NCI-H345 treated with DMSO at 0.1 percent for 48 hours (cell line): ENCODE measurements around the gene MYO1D.
A peak's percentile ranks its signal among the peaks of the same experiment; 100 is the strongest.

Experiments used
- DNase-seq: peaks from one replicate; lab custom pipeline; 2025; ENCODE audit not compliant: unreplicated experiment; lab: John Stamatoyannopoulos, UW

MYO1D gene

DNA sequence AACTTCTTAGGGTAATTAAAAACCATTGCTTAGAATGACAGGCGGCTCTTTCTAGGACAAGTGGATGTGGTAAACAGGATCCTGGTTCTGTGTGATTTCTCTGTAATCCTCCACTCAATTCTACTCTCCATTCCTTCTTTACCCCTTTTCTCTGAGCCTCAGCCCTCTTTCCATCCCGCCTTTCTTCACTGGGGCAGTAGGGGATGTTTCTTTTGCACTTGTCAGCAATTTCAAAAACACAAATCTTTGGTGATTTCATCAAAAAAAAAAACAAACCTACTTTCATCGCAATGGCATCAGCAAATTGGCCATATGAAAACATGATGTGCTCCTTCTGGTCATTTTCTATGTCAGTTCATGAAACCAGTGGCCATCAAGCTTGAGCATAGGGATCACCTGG lies 285.5 kb downstream of the MYO1D start:
- DNase-seq = no peak

DNA sequence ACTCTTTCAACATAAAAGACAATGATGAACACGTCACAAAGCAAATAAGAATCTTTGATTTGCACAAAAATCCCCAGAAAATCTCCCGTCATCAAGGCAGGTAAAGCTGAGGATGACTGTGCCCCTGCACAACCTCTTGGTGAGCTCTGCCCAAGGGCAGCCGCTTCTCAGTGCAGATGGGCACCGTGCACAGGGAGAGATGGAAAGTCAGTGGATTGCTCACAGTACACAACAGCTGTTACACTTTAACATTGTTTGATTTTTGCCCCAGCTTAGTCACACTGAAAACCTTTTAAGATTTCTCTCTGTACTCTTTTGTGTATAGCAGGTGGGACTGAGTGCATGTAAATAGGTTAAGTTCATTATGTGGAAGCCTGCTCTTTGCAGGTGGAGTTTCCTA lies 285.9 kb downstream of the MYO1D start:
- peak; percentile 78 for DNase-seq

DNA sequence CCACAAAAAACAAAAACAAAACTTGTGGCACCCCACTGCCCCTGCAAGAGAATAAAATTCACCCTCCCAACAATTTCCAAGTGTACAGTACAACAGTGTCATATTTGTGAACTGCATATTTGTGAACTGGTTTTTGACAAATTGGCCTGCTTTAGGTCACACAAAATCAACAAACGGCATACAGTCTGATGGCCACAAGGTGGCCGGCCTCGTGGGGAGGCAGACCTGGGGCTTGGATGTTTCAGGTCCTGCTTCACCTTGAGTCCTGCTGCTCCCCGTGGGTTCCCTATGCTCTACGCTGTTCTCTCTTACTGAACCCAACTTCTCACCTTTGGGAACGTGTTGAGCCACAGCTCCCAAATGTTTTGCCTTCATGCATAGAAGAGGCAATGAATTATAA lies 287.9 kb downstream of the MYO1D start:
- no peak for DNase-seq

DNA sequence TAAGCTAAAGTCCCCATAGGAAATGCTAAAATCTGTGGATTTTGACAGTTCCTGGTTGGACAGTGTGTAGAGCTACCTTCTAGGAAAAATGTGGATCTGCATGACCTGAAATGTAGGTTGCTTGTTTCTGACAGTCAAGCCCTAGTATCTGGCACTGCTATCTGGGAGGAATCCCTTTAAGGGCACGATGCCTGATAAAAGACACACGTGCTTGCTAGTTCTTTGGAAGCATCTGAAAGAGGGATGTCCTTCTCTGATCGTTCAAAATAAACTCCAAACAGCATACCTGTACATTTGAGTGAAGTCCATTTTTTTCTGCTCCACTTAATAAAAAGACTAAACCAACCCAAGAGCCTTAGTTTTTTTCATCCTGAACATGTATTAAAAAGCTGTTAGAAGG lies 288.8 kb downstream of the MYO1D start:
- DNase-seq = no peak

DNA sequence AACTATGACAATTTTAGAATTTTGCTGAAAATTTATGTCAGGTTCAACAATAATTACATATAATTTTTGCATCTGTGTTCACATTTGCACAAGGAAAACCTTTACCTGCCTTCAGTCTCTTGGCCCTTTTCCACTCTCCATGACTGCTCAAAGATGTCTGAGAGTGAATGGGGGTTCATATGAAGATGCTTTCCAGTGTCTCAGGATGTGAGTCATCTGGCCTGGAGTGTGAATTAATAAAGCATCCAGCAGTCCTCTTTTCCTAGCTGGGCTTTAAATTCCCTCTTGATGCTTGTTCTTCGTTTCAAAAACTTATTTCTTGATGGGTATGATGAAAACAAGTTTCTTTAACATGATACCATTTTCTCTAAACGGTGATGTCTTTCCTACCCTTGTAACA lies 290.3 kb downstream of the MYO1D start:
- DNase-seq = no peak

DNA sequence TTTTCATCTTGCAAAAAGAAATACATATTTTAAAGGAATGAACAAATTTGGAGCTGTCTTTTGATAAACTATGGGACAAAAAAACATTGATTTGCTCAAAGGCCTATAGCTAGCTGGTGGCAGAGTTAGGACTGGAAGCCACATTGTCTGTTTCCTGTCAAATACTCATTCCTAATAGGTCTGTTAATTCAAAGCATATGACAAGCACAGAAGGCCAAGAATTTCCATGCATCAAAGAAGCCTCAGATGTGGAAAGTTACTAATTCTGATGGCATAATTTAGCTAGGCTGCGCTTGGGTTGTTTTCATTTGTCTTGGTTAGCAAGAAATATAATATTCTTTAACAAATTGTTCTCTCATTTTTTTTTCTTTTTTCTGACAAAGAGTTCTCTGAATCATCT lies 292.1 kb downstream of the MYO1D start:
- DNase-seq = no peak

DNA sequence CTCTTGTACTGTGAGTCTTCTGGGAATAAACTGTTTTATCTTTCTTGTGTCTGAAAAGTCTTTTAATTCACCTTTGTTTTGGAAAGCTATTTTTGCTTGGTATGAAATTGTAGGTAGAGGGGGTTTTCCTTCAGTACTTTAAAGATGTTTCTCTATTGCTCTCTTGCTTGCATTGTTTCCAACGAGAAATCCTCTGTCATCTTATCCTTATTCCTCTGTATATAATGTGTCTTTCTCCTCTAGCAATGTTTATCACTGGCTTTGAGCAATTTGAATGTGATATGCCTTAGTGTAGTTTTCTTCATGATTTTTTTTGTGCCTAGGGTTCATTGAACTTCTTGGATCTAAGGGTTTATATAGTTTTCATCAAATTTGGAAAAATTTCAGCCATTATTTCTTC lies 293.9 kb downstream of the MYO1D start:
- no peak for DNase-seq

DNA sequence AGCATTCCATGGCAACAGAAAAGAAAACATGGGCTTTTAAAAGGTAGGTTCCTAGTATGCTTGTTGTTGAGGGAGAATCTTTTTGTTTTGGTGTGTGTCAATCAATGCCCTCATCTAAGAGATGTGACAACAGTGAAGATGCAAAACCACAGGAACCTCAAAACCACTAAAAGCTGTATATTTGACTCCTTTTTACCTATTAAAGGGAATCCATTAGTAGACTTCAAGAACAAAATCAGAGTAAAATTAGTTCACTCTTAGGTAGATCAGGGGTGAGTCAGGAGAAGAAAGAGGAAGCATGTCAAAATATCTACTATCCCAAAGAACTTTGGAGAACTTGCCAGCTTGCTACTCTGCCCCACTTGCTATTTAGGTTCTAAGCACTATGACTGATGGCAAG lies 301.1 kb downstream of the MYO1D start:
- no peak for DNase-seq

DNA sequence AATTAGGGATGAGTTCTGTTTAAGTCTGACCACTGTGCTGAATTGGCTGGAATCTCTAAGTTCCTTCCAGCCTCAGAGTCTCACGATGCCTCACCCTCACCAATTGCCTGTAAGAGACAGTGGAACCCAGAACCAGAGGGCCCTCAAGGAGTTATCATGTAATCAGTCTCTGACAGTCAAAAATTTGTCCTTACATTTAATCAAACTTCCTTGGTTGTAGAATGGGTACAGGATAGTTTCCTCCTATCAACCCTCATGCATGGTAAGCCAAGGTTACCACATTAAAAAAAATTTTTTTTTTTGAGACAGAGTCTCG lies 306.9 kb downstream of the MYO1D start:
- DNase-seq = no peak

DNA sequence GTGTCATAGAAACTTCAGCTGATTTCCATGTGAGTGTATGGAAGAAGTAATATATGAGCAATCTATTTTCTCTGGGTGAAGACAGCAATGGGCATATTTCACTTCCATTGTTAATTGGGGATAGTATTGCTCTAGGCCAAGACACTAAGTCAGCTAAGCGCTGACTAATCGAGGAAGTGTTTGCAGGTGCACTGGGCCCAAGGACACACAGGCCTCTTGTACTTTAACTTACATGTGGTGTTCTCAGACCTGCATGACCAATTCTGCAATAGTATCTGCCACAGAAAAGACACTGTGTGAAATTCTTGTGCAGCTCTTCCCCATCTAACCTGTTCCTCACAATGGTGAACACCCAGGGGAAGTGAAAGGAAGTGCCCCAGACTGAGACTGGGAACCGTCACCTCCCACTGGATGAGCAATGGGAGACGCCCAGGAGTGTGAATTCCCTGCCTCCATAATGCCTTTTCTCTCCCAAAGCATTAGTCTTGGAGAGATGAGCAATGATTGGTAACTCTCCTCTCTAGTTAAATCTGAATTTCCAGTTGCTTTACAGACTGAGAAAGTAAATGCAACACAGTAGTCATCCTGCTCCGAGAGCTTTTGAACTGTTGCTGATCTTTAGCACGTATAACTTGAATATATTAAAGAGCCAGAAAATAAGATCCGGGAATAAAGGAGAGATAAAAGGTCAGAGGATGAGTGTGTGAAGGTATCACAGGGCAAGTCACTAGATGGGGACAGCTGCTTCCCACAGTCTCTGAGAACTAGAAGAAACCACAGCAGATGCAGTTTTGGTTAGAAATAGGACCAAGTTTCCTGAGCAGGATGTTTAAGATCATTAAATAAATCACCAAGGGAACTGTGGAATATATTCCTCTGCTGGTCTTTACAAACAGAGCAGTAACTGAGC lies 307.5 kb downstream of the MYO1D start:
- DNase-seq = no peak

DNA sequence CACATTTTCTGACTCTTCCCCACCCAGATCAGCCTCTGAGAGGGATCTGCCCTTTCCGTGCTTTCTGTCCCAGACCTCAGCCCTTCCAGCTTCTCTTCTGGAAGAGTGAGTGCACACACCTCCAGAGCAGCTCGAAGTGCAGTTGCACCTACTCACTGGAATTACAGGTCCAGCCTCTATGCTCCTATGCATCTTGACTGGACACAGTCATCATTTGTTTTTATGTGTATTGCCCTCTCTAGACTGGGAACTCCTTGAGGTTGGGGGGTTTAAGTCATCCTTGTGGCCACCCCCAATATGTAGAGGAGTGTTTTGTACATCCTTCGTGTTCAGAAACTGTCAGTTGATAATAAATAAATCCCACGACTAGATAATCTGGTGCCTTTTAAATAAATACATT lies 308.2 kb downstream of the MYO1D start:
- no peak for DNase-seq

DNA sequence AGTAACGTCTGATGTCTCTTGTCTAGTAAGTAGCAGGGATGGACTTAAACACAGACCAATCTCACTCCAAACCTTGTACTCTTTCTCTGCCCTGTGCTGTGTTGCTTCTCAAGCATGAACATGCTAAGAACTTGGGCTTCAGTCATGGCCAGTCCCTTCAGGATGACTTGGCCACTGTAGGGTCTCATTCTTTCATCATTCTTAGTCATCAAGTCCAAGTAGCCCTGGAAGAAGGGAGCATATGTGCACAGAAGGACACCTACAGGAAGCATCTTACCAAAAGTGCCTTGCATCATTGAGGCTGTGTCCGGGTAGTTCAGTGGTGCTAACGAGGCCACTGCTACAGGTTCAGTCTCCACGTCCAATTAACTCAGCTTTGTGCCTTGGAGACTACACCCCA lies 309.4 kb downstream of the MYO1D start:
- DNase-seq = no peak

DNA sequence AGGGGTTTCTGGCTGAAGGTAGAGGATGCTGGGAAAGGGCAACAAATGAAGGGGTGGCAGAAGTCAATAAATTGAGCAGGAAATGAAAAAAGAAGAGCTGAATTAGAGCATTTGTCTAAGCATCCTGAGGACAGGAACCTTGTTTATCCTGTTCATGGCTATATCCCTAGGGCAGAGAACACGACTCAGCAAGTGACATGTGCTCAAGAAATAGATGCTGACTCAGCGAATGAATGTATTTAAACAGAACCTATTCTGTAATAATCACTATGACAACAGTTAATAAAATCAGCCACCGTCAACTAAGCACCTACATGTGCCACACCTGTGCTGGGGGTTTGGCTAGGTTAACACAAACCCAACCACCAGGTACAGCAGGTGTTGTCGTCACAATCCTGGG lies 309.8 kb downstream of the MYO1D start:
- no peak for DNase-seq

DNA sequence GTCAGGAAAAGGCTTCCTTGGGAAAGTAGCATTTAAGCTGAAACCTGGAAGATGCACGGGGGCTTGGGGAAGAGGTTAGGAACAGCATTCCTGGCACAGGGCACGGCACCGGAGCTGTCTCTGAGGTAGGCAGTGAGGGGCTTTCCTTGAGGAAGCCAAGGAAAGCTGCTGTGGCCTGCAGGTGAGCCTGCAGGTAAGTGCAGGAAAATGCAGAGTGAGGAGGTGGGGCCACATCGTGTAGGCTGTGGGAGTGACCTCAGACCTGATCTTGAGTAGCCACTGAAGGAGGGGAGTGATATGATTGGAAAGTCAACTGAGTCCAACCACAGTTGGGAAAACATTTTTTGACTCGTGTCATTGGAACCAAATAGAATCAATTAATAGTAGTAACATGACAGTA lies 310.6 kb downstream of the MYO1D start:
- no peak for DNase-seq

DNA sequence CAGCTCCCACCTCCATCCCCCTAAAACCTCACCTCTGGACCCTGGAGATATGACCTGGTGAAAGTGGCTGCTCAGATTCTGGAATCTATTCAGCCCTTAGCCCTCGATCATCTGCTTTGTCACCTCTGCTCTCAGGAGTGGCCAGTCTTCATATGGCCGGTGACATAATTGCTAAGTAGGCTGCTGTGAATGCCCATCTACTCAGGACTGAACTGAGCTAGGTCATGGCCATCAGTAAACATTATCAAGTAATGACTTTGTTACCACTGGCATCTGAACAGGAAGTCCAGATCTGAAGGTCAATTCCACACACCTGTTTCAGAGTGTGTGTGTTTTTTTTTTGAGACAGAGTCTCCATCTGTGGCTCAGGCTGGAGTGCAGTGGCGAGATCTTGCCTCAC lies 311.5 kb downstream of the MYO1D start:
- DNase-seq = no peak

DNA sequence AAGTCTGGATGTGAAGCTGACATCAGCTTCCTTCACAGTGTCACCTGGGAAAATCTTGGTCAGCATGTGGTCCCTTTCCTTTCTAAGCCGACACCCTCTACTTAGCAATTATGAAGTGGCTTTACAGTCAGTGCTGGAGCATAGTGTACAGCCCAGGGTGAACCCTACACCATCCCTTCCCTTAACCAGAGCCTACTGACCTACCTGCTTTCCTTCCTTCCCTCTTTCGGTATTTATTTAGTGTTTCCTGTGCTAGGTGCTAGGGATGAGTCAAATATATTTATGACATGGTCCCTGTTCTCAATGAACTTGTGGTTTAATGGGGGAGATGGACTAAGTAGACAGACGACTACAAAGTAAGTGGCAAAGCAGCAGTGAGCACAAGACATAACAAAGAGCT lies 312.6 kb downstream of the MYO1D start:
- DNase-seq = no peak

DNA sequence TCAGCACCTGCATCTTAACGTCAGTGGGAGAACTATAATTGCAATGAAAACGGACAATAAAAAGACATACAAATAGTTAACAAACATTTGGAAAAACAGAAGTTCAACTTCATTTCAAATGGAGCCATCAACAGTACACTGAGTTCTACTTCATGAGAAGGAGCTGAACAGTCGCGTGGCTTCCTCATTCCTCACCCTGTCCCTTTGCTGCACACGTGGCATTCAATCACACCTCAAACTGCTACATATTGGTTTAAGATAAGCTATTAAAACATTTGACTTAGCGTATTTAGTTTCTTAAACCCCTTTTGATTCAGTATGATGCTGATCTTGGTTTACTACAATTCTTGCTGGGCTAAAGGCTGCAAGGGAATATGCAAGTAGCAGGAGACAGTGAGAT lies 313.3 kb downstream of the MYO1D start:
- no peak for DNase-seq

DNA sequence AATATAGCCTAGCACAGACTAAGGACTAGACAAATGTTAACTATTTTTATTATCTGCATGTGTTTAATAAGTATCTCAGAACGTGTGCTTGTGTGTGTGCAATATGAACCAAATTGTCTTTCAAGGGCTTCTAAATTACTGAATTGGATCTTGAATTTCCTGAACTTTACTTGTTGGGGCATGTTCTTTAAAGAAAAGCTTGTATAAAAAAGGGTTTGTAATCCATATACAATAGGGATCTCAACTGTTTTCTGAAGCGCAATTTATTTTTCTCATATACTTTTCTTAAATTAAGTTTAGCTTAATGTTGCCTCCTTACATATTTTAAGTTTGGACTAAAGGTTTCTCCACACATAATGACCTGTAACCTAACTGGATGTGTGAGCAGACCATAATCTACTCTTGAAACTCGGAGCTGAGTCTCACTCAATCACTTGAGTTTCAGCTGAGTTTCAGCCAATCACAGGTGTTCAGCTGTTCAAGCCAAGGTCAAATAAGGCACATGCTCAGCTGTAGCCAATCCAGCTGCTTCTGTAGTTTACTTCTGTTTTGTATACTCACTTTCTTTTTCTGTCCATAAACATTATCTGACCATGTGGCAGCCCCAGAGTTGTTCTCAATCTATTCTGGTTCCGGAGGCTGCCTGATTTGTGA lies 317.8 kb downstream of the MYO1D start:
- no peak for DNase-seq

DNA sequence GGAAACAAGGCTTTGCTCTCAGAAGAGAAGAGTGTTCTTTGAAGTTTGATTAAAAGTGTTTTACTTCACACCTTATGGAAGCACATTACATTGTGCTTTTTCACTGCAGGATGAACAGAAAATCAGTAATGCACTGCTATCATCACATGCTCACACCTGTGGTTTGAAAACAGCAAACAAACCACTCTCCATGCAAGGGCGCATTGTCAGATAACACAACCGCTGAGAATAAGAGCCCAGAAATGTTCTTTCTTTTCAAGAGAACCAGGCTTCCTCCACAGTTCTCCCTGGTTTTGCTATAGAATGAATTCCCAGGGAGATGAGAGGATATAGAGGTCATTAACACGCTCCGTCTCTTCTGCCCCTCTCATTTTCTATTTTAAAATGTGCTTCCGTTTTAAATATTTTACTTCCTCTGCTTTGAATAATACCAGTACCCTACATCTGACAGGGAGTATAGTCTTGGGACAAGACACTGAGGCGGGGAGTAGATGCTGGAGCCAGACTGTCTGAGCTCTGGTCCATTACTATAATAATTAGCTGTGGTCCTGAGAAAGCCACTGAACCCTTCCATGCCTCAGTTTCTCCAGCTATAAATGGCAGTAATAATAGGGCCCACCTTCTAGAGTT lies 318.5 kb downstream of the MYO1D start:
- no peak for DNase-seq

DNA sequence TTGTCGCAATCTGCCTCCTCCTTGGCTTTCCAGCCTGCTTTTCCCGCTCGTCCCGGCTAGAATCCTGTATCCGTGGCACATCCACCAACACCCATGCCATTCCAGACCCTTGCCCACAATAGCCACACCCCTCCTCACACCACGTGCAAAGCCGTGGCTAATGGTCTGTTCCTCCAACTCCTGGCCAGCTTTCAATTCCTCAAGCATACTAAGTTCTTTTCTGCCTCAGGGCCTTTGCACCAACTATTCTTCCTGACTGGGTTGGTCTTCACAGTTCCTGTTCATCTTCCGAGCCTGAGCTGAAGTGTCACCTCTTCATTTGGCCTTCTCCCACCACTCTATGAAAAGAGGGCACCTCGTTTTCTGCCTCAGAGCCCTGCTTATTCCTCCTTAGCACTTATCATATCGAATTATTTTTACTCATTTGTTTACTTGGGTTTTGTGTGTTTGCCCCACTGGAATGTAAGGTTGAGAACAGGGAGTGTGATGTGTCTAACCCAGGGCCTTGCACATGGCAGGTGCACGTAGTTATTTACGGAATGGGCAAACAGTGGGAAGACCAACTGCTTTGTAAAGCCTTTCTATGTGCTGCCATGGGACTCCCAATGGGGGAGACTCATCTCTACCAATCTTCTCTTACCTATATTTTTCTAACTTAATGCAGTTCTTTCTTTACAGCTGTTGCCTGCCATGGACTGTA lies 321.2 kb downstream of the MYO1D start:
- DNase-seq = no peak

DNA sequence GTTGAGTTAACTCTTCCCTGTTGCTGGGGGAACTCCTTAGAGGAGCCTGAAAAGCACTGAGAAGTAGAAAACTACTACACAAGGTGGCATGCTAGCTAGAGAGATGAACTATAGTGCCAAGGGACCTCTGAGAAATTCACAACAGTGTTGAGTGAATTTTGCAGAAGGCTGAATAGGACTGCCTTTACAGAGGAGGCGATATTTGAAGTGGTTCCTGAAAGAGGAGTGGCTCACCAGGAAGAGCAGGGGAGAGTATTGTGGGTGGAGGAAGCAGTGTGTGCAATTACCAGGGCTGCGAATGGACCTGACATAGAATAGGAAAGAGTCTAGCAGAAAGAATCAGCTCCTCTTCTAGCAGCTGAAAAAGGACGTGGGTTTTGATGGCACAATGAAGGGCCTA lies 323.8 kb downstream of the MYO1D start:
- DNase-seq = no peak

DNA sequence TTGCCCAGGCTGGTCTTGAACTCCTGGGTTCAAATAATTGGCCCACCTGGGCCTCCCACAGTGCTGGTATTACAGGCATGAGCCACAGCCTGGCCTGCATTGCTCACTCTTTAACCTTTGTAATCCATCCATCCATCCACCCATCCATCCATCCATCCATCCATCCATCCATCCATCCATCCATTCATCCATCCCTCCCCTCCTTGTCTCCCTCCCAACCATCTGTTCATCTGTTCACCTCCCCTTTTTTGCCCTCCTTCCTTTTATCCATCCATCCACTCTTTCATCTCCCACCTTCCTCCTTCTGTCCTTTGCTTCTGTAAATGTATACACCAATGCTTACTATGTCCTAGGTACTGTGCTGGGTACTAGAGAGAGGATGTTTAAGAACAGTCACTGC lies 324.6 kb downstream of the MYO1D start:
- no peak for DNase-seq
